GM23248 (cell line): Measurements from ENCODE around the gene ARMH3.

Source experiments
- EZH2 ChIP-seq: fragments of 200-600 bp; sonication (generic); IDR thresholded peaks from 2 replicates; pipeline ENCODE4 v1.6.1; 2018; ENCODE audit warnings: antibody characterized with exemption, mild to moderate bottlenecking; ENCODE audit not compliant: insufficient read depth, poor library complexity, severe bottlenecking
- EZH2phosphoT487 ChIP-seq: fragments of 200-600 bp; sonication (generic); IDR thresholded peaks from 2 replicates; pipeline ENCODE4 v1.6.1; 2018; ENCODE audit warnings: antibody characterized with exemption, moderate library complexity, mild to moderate bottlenecking, low read depth; ENCODE audit not compliant: insufficient read depth

GRCh38 chr10:101889256-101890210 lies 166.4 kb downstream of the ARMH3 start:
- TF ChIP-seq EZH2phosphoT487 (no peak), EZH2 (no peak)
